HG02885 (cell line): ENCODE results near the gene TRIP4.
A peak's percentile ranks its signal among the peaks of the same experiment; 100 is the strongest.
"Not testable (repeated sequence)": the region's sequence is repeated elsewhere in the genome, so short reads cannot be mapped to it uniquely, and the experiment has no call there.

Source experiments
- ATAC-seq: cut with Tn5 transposase; IDR thresholded peaks from one replicate; pipeline ENCODE4 v1.9.1; 2021; ENCODE audit warnings: mild to moderate bottlenecking; ENCODE audit not compliant: unreplicated experiment, poor library complexity

The TRIP4 gene

GRCh38 chr15:64387562-64388168, at the start of gene TRIP4:
TSS of gene TRIP4 (plus strand) at chr15:64387836. CDS start at chr15:64387864, 28 bp downstream.
- ATAC-seq, result peak; percentile 97

- no peak for ATAC-seq
Observed at GRCh38 chr15:64340355-64340754, 47.3 kb upstream of the TRIP4 start.

- ATAC-seq, result no peak
Observed at GRCh38 chr15:64341961-64342360, 45.7 kb upstream of the TRIP4 start.

- ATAC-seq, result no peak
Observed at GRCh38 chr15:64343222-64343621, 44.4 kb upstream of the TRIP4 start.

GRCh38 chr15:64343841-64344240, 43.8 kb upstream of the TRIP4 start:
- ATAC-seq, result no peak

GRCh38 chr15:64344651-64345294, 42.9 kb upstream of the TRIP4 start:
- ATAC-seq, result no peak

- not testable (repeated sequence) for ATAC-seq
Observed at GRCh38 chr15:64346242-64346641, 41.4 kb upstream of the TRIP4 start.

GRCh38 chr15:64348455-64348854, 39.2 kb upstream of the TRIP4 start:
- ATAC-seq, result no peak

GRCh38 chr15:64349375-64349774, 38.3 kb upstream of the TRIP4 start:
- no peak for ATAC-seq

- ATAC-seq, result no peak
Observed at GRCh38 chr15:64351265-64351664, 36.4 kb upstream of the TRIP4 start.

- no peak for ATAC-seq
Observed at GRCh38 chr15:64354688-64355344, 32.8 kb upstream of the TRIP4 start.

- ATAC-seq, result peak; percentile 25
Observed at GRCh38 chr15:64355348-64355943, 32.2 kb upstream of the TRIP4 start.

- ATAC-seq, result peak; percentile 95
Observed at GRCh38 chr15:64355944-64356709, 31.5 kb upstream of the TRIP4 start, which contains the start of gene CSNK1G1. TSS of gene CSNK1G1 (minus strand) at chr15:64356173. CDS start at chr15:64300499, 55,674 bp downstream.

GRCh38 chr15:64356710-64357040, 31.0 kb upstream of the TRIP4 start:
- no peak for ATAC-seq

GRCh38 chr15:64361259-64361658, 26.4 kb upstream of the TRIP4 start:
- no peak for ATAC-seq

GRCh38 chr15:64369078-64369607, 18.5 kb upstream of the TRIP4 start:
- no peak for ATAC-seq

GRCh38 chr15:64371383-64371782, 16.3 kb upstream of the TRIP4 start:
- ATAC-seq, result not testable (repeated sequence)

GRCh38 chr15:64373360-64373759, 14.3 kb upstream of the TRIP4 start:
- no peak for ATAC-seq

- no peak for ATAC-seq
Observed at GRCh38 chr15:64379216-64379960, 8.2 kb upstream of the TRIP4 start.
